ENCODE results near the gene NR1D2.
"Not testable (repeated sequence)": the region's sequence is repeated elsewhere in the genome, so short reads cannot be mapped to it uniquely, and the experiment has no call there.

GRCh38 chr3:24026665-24027064 is 81.6 kb downstream of the NR1D2 start:
- not testable (repeated sequence) for TF ChIP-seq CTCF, POLR2AphosphoS5 (IDR thresholded peaks at IDR 0.05)

Data from breast epithelium (tissue), 3 donors.